H1 (cell line): ENCODE results near the gene ESYT2. TPM values are rescaled to one million over a fixed set of nuclear protein-coding genes. Genes with fewer than 3 reads are reported as not detected.

Experiments used
- CTCF ChIA-PET: fragments of 300-600 bp; sonication (Branson Sonifier 250); formaldehyde crosslinking; loops from one replicate; lab custom pipeline; 2021; ENCODE audit not compliant: partially characterized antibody; lab: Charles Lee
- POLR2A ChIA-PET: fragments of 300-600 bp; sonication (Branson Sonifier 250); formaldehyde crosslinking; loops from one replicate; lab custom pipeline; 2021; ENCODE audit warnings: inconsistent platforms; ENCODE audit not compliant: partially characterized antibody; lab: Charles Lee
- DNase-seq, 2 experiments: peaks; one replicate each; pipeline versions ENCODE4 v3.0.0 to v3.0.0-alpha.2; 2010 to 2022; ENCODE audit warnings: low spot score in 2 of 2, low read depth in 1 of 2, mixed read lengths in 1 of 2
- FAIRE-seq: peaks from 2 replicates; lab custom pipeline; 2011; peaks lifted over from hg19 to GRCh38; lab: Jason Lieb, UNC
- H2AFZ ChIP-seq: 2 replicates; pipeline ENCODE4 v1.8.1; 2012; ENCODE audit warnings: low read length, inconsistent platforms
- H2AK5ac ChIP-seq: 2 replicates; pipeline ENCODE4 v1.6.1; 2013; ENCODE audit warnings: low read depth, low read length
- H2BK120ac ChIP-seq: replicated peaks from 2 replicates; pipeline ENCODE3; 2013; ENCODE audit warnings: low read depth, low read length, inconsistent platforms
- H2BK12ac ChIP-seq: 2 replicates; pipeline ENCODE4 v1.6.1; 2013; ENCODE audit warnings: low read depth, low read length
- H2BK15ac ChIP-seq: 2 replicates; pipeline ENCODE4 v1.6.1; 2013; ENCODE audit warnings: low read length
- H2BK20ac ChIP-seq: 2 replicates; pipeline ENCODE4 v1.6.1; 2013; ENCODE audit warnings: low read length
- H2BK5ac ChIP-seq: 2 replicates; pipeline ENCODE4 v1.6.1; 2013; ENCODE audit warnings: low read depth, low read length
- H3K14ac ChIP-seq: 2 replicates; pipeline ENCODE4 v1.6.1; 2013; ENCODE audit warnings: inconsistent platforms; ENCODE audit not compliant: insufficient read length
- H3K18ac ChIP-seq: 2 replicates; pipeline ENCODE4 v1.6.1; 2013; ENCODE audit warnings: low read length; ENCODE audit errors: extremely low read depth
- H3K23ac ChIP-seq: 2 replicates; pipeline ENCODE4 v1.6.1; 2013; ENCODE audit warnings: inconsistent platforms; ENCODE audit not compliant: insufficient read length
- H3K23me2 ChIP-seq: 2 replicates; pipeline ENCODE4 v1.6.1; 2013; ENCODE audit warnings: low read depth, low read length
- H3K27ac ChIP-seq: 2 replicates; pipeline ENCODE4 v1.6.1; 2011; ENCODE audit warnings: low read depth, low read length, inconsistent platforms
- H3K27me3 ChIP-seq, 4 experiments: replicated peaks in 1 of 4; 1 replicate in 1 of 4; 2 replicates in 3 of 4; pipeline versions ENCODE4 v1.6.1 to v1.8.1; 2011 to 2013; ENCODE audit warnings: low read length in 3 of 4, mild to moderate bottlenecking in 3 of 4, inconsistent platforms in 2 of 4, mixed read lengths in 2 of 4, moderate library complexity in 1 of 4; ENCODE audit not compliant: control insufficient read depth in 3 of 4, insufficient read depth in 3 of 4; ENCODE audit errors: extremely low read depth in 1 of 4
- H3K36me3 ChIP-seq, 4 experiments: 2 replicates each; pipeline versions ENCODE4 v1.6.1 to v1.8.1; 2011 to 2013; ENCODE audit warnings: mild to moderate bottlenecking in 4 of 4, low read length in 3 of 4, moderate library complexity in 2 of 4, control low read depth in 1 of 4, inconsistent platforms in 1 of 4; ENCODE audit not compliant: insufficient read depth in 4 of 4, control insufficient read depth in 2 of 4
- H3K4ac ChIP-seq: replicated peaks from 2 replicates; pipeline ENCODE3; 2013; ENCODE audit warnings: low read length, low read depth, mixed read lengths, inconsistent platforms; ENCODE audit not compliant: insufficient read length
- H3K4me1 ChIP-seq, 4 experiments: replicated peaks in 1 of 4; 1 replicate in 1 of 4; 2 replicates in 3 of 4; pipeline versions ENCODE4 v1.6.1 to v1.8.1; 2011 to 2013; ENCODE audit warnings: low read length in 3 of 4, inconsistent platforms in 2 of 4, mixed read lengths in 1 of 4; ENCODE audit not compliant: insufficient read depth in 4 of 4, control insufficient read depth in 3 of 4
- H3K4me2 ChIP-seq, 2 experiments: 2 replicates each; pipeline versions ENCODE4 v1.6.1 to v1.8.1; 2011 to 2013; ENCODE audit warnings: low read depth in 2 of 2, low read length in 2 of 2, control low read depth in 1 of 2, inconsistent platforms in 1 of 2, mild to moderate bottlenecking in 1 of 2; ENCODE audit not compliant: insufficient read depth in 1 of 2
- H3K4me3 ChIP-seq, 4 experiments: fragments of 200-600, 300-600 bp in 1 of 4; sonication (generic), shearing (Covaris generic), sonication (Bioruptor Twin) in 1 of 4; 2 replicates each; pipeline versions ENCODE4 v1.5.1 to v1.8.1; 2011 to 2016; ENCODE audit warnings: low read length in 4 of 4, low read depth in 3 of 4, control low read depth in 2 of 4, inconsistent platforms in 2 of 4, mild to moderate bottlenecking in 2 of 4, mixed read lengths in 1 of 4, moderate library complexity in 1 of 4; ENCODE audit not compliant: insufficient read depth in 2 of 4; ENCODE audit errors: extremely low read depth in 1 of 4
- H3K56ac ChIP-seq: replicated peaks from 2 replicates; pipeline ENCODE3; 2013; ENCODE audit warnings: low read depth, mild to moderate bottlenecking, mixed read lengths, low read length, inconsistent platforms; ENCODE audit not compliant: insufficient read length
- H3K79me1 ChIP-seq: 2 replicates; pipeline ENCODE4 v1.6.1; 2013; ENCODE audit warnings: low read depth, low read length, control low read depth
- H3K79me2 ChIP-seq, 2 experiments: 2 replicates each; pipeline versions ENCODE4 v1.6.1 to v1.8.1; 2012 to 2013; ENCODE audit warnings: low read length in 2 of 2, mild to moderate bottlenecking in 2 of 2, inconsistent platforms in 1 of 2; ENCODE audit not compliant: insufficient read depth in 2 of 2, control insufficient read depth in 1 of 2
- H3K9ac ChIP-seq, 4 experiments: replicated peaks in 1 of 4; 1 replicate in 1 of 4; 2 replicates in 3 of 4; pipeline versions ENCODE4 v1.6.1 to v1.8.1; 2011 to 2013; ENCODE audit warnings: low read depth in 3 of 4, low read length in 3 of 4, control low read depth in 2 of 4, mild to moderate bottlenecking in 2 of 4, moderate library complexity in 2 of 4, inconsistent platforms in 1 of 4; ENCODE audit errors: extremely low read depth in 1 of 4
- H3K9me3 ChIP-seq, 2 experiments: 2 replicates each; pipeline versions ENCODE4 v1.6.1 to v1.8.1; 2012 to 2013; ENCODE audit warnings: mild to moderate bottlenecking in 2 of 2, moderate library complexity in 2 of 2, control low read depth in 1 of 2, inconsistent platforms in 1 of 2, low read depth in 1 of 2, low read length in 1 of 2, mixed read lengths in 1 of 2; ENCODE audit not compliant: insufficient read depth in 2 of 2
- H4K20me1 ChIP-seq, 2 experiments: replicated peaks in 1 of 2; 2 replicates each; pipeline versions ENCODE3 to v1.8.1; 2011 to 2013; ENCODE audit warnings: inconsistent platforms in 2 of 2, low read length in 2 of 2, mild to moderate bottlenecking in 1 of 2; ENCODE audit not compliant: insufficient read depth in 2 of 2, control insufficient read depth in 1 of 2
- H4K5ac ChIP-seq: 2 replicates; pipeline ENCODE4 v1.6.1; 2013; ENCODE audit warnings: low read length, low read depth, mixed read lengths, inconsistent platforms; ENCODE audit not compliant: insufficient read length
- H4K8ac ChIP-seq: 2 replicates; pipeline ENCODE4 v1.8.0; 2013; ENCODE audit warnings: mild to moderate bottlenecking, moderate library complexity, low read length, inconsistent platforms; ENCODE audit not compliant: insufficient read depth; ENCODE audit errors: extremely low read depth
- H4K91ac ChIP-seq: replicated peaks from 2 replicates; pipeline ENCODE3; 2013; ENCODE audit warnings: low read length, mixed read lengths, inconsistent platforms; ENCODE audit not compliant: insufficient read length
- CREB1 ChIP-seq: IDR thresholded peaks from 2 replicates; pipeline ENCODE4 v1.6.1; 2012; ENCODE audit warnings: inconsistent platforms
- HDAC2 ChIP-seq, 2 experiments: fragments of 300-600 bp in 1 of 2; sonication (generic) in 1 of 2; IDR thresholded peaks; 2 replicates each; pipeline ENCODE4 v1.6.1; 2011 to 2012; ENCODE audit warnings: low read depth in 2 of 2, low read length in 2 of 2, mild to moderate bottlenecking in 2 of 2, moderate library complexity in 2 of 2, borderline replicate concordance in 1 of 2, inconsistent platforms in 1 of 2
- JUN ChIP-seq: IDR thresholded peaks from 2 replicates; pipeline ENCODE4 v1.6.1; 2011; ENCODE audit warnings: low read depth, mild to moderate bottlenecking, improper control_type of control experiment, low read length
- RNF2 ChIP-seq: fragments of 200-900, 300-1000 bp; sonication (generic); IDR thresholded peaks from 2 replicates; pipeline ENCODE4 v1.7.1; 2016; ENCODE audit warnings: borderline replicate concordance, low read depth, mild to moderate bottlenecking, antibody characterized with exemption, low read length; ENCODE audit not compliant: poor library complexity, severe bottlenecking; ENCODE audit errors: missing control alignments
- SP2 ChIP-seq: IDR thresholded peaks from 2 replicates; pipeline ENCODE4 v1.6.1; 2012; ENCODE audit warnings: mild to moderate bottlenecking, low read length, inconsistent platforms
- WGBS, 2 experiments: shearing (Covaris generic) in 1 of 2; methylation state at CpG; one replicate each; pipeline versions ENCODE4 v1.1.6 to v1.1.7; 2013 to 2015; ENCODE audit warnings: low lambda C conversion rate in 2 of 2, mixed read lengths in 2 of 2, inconsistent platforms in 1 of 2, low coverage in 1 of 2, missing lambda C conversion rate in 1 of 2; ENCODE audit not compliant: insufficient replicate concordance in 2 of 2, insufficient coverage in 1 of 2, insufficient read length in 1 of 2; ENCODE audit errors: extremely low coverage in 1 of 2, missing lambda C conversion rate in 1 of 2; 5-methylcytosine and 5-hydroxymethylcytosine counted together
- polyA plus RNA-seq, 7 experiments: library from polyadenylated mRNA; depleted of rRNA in 3 of 7; stranded (reverse) in 5 of 7; unstranded in 2 of 7; fragments of >200 nt in 5 of 7; fragments of 200-250 nt in 2 of 7; gene quantifications; 1 replicate in 5 of 7; 2 replicates in 1 of 7; 4 replicates in 1 of 7; pipeline versions ENCODE4 v1.2.1 to v1.2.3, GENCODE V29; 2011 to 2013; ENCODE audit warnings: missing spikeins in 2 of 7, mixed read lengths in 2 of 7
- total RNA-seq: library from RNA; stranded (reverse); fragmentation: NEBNext Ultra II Directional; extraction: Animal tissue kit (Norgen Biotek cat#: 25700); gene quantifications from 2 replicates; pipeline ENCODE4 v1.2.1, GENCODE V29; 2021

The ESYT2 gene
- total and polyA plus RNA-seq, 2 of the 8 experiments (the other 6 are each of a cell fraction or from before 2014, with no cell fraction given) = 27.0 to 37.5 TPM

- H3K79me1 ChIP-seq = peaks cover 3% of the 10 kb centered on the region; the same call in 1 of the 2 replicates
- peaks cover 19 to 73% of the 10 kb centered on the region in 2 experiments for H3K79me2 ChIP-seq
- no peak overlapping the region for H3K4ac ChIP-seq
- H2AFZ ChIP-seq = no peak overlapping the region
- no peaks in the 10 kb centered on the region for H3K9me3 ChIP-seq
- no peak overlapping the region for H3K4me2 ChIP-seq
- no peak overlapping the region for H4K5ac ChIP-seq
- no peak overlapping the region for H2BK5ac ChIP-seq
- no peak overlapping the region for H2BK20ac ChIP-seq
- no peak overlapping the region for H3K14ac ChIP-seq
- FAIRE-seq (no peak), DNase-seq (no peak)
- H2AK5ac ChIP-seq = no peak overlapping the region
- ChIA-PET CTCF (interaction anchor here (0.7 to 2.6 kb wide), 3 partner anchors 10 to 42 kb away, joined by 3 to 8 read pairs (median 5); no protein-coding TSS in a partner anchor), POLR2A (interaction anchor here (0.6 to 0.7 kb wide), 2 partner anchors 11 to 152 kb away, joined by 3 to 4 read pairs; no protein-coding TSS in a partner anchor)
- H4K8ac ChIP-seq = no peak overlapping the region
- no peak for TF ChIP-seq SP2
- TF ChIP-seq RNF2 = no peak
- TF ChIP-seq JUN = no peak
- no peak for TF ChIP-seq HDAC2 (IDR thresholded peaks at IDR 0.05; ENCODE audit: borderline replicate concordance in 1 of 2, low read depth in 2 of 2, low read length in 2 of 2)
- no peak for TF ChIP-seq CREB1
- no peak overlapping the region for H4K91ac ChIP-seq
- H3K4me1 ChIP-seq = peaks cover 0 to 8% (median 4%) of the 10 kb centered on the region in 4 experiments; a peak in 5 of 7 replicates
- H2BK15ac ChIP-seq = no peak overlapping the region
- no peak overlapping the region for H3K4me3 ChIP-seq
- whole genome bisulfite sequencing, 2 experiments = 95% methylated on average over 8 of the region's 8 CpGs; no CpG with 5 or more reads in 1 of the 2 experiments
- no peak overlapping the region for H3K9ac ChIP-seq
- no peak overlapping the region for H2BK120ac ChIP-seq
- peaks cover 9 to 13% of the 10 kb centered on the region in 2 experiments for H4K20me1 ChIP-seq
- H3K18ac ChIP-seq = no peak overlapping the region
- no peak overlapping the region for H2BK12ac ChIP-seq
- H3K27me3 ChIP-seq = no peaks in the 10 kb centered on the region
- no peak overlapping the region for H3K56ac ChIP-seq
- H3K27ac ChIP-seq = no peak overlapping the region
- peaks cover 8% of the 10 kb centered on the region for H3K23me2 ChIP-seq
- no peak overlapping the region for H3K23ac ChIP-seq
- no peaks in the 10 kb centered on the region for H3K36me3 ChIP-seq
Measured at GRCh38 chr7:158825628-158826289, 3.5 kb downstream of the ESYT2 start.
